Right atrium auricular region (tissue), 2 donors: ENCODE results near the gene MBD5. TPM values are rescaled to one million over a fixed set of nuclear protein-coding genes. Genes with fewer than 3 reads are reported as not detected.

Experiments used
- DNase-seq: peaks from one replicate; pipeline ENCODE4 v3.0.0-alpha.2; 2019; ENCODE audit warnings: low spot score
- H3K27ac ChIP-seq, 2 donors: fragments of 200-600 bp; sonication (generic); 1 replicate in 1 of 2; 2 replicates in 1 of 2; pipeline ENCODE4 v1.5.1; 2016 to 2019
- H3K27me3 ChIP-seq, 2 donors: fragments of 200-600 bp; sonication (generic); one replicate each; pipeline versions ENCODE4 v1.5.1 to v1.6.0; 2017 to 2019
- H3K36me3 ChIP-seq: fragments of 200-600 bp; sonication (generic); one replicate; pipeline ENCODE4 v1.5.1; 2016
- H3K4me1 ChIP-seq, 2 donors: fragments of 200-600 bp; sonication (generic); one replicate each; pipeline versions ENCODE4 v1.5.1 to v1.6.0; 2017 to 2019
- H3K4me3 ChIP-seq, 2 donors: fragments of 200-600 bp; sonication (generic); 1 replicate in 1 of 2; 2 replicates in 1 of 2; pipeline ENCODE4 v1.5.1; 2017 to 2019; ENCODE audit warnings: mild to moderate bottlenecking in 1 of 2, moderate library complexity in 1 of 2
- H3K9me3 ChIP-seq, 2 donors: fragments of 200-600 bp; sonication (generic); one replicate each; pipeline ENCODE4 v1.5.1; 2019
- CTCF ChIP-seq, 2 donors: fragments of 200-600 bp; sonication (generic); IDR thresholded peaks; one replicate each; pipeline ENCODE4 v1.5.1; 2019; ENCODE audit warnings: antibody characterized with exemption in 2 of 2
- total RNA-seq, 2 donors: library from RNA; depleted of rRNA; stranded (reverse); fragments of >200 nt; gene quantifications; one replicate each; pipeline ENCODE4 v1.1.0, GENCODE V29; 2016

Gene MBD5
- total RNA-seq, 2 donors from 2014 or later, result 14.5 to 22.8 TPM

- Histone ChIP-seq H3K4me1 (no peaks in the 10 kb centered on the region), H3K9me3 (no peaks in the 10 kb centered on the region), H3K36me3 (no peaks in the 10 kb centered on the region), H3K4me3 (no peak overlapping the region), H3K27ac (no peak overlapping the region), H3K27me3 (no peaks in the 10 kb centered on the region)
- TF ChIP-seq CTCF (IDR thresholded peaks at IDR 0.05), result no peak
- DNase-seq, result no peak
These were observed 103.4 kb downstream of the MBD5 start for GRCh38 chr2:148124271-148124670.

GRCh38 chr2:148130581-148130980 lies 109.7 kb downstream of the MBD5 start:
- Histone ChIP-seq H3K27ac (no peak overlapping the region), H3K4me3 (no peak overlapping the region), H3K36me3 (no peaks in the 10 kb centered on the region), H3K27me3 (no peaks in the 10 kb centered on the region), H3K4me1 (no peaks in the 10 kb centered on the region), H3K9me3 (no peaks in the 10 kb centered on the region)
- no peak for DNase-seq
- no peak for TF ChIP-seq CTCF (IDR thresholded peaks at IDR 0.05)

GRCh38 chr2:148132412-148132811 lies 111.5 kb downstream of the MBD5 start:
- Histone ChIP-seq H3K4me1 (no peaks in the 10 kb centered on the region), H3K9me3 (no peaks in the 10 kb centered on the region), H3K36me3 (no peaks in the 10 kb centered on the region), H3K27ac (no peak overlapping the region), H3K27me3 (no peaks in the 10 kb centered on the region), H3K4me3 (no peak overlapping the region)
- no peak for TF ChIP-seq CTCF (IDR thresholded peaks at IDR 0.05)
- DNase-seq, result no peak

- Histone ChIP-seq H3K36me3 (no peaks in the 10 kb centered on the region), H3K27ac (no peak overlapping the region), H3K4me1 (no peaks in the 10 kb centered on the region), H3K27me3 (no peaks in the 10 kb centered on the region), H3K4me3 (no peak overlapping the region), H3K9me3 (no peaks in the 10 kb centered on the region)
- no peak for TF ChIP-seq CTCF (IDR thresholded peaks at IDR 0.05)
- no peak for DNase-seq
These were observed 114.8 kb downstream of the MBD5 start for GRCh38 chr2:148135705-148136104.

GRCh38 chr2:148136441-148136840 lies 115.5 kb downstream of the MBD5 start:
- no peak overlapping the region for H3K27ac ChIP-seq
- no peak for DNase-seq
- no peak overlapping the region for H3K4me3 ChIP-seq
- H3K4me1 ChIP-seq, result no peaks in the 10 kb centered on the region
- TF ChIP-seq CTCF (IDR thresholded peaks at IDR 0.05), result no peak
- no peaks in the 10 kb centered on the region for H3K9me3 ChIP-seq
- H3K27me3 ChIP-seq, result no peaks in the 10 kb centered on the region
- H3K36me3 ChIP-seq, result no peaks in the 10 kb centered on the region

GRCh38 chr2:148161909-148162435 lies 141.1 kb downstream of the MBD5 start:
- Histone ChIP-seq H3K27ac (no peak overlapping the region), H3K27me3 (no peaks in the 10 kb centered on the region), H3K4me1 (no peaks in the 10 kb centered on the region), H3K36me3 (no peaks in the 10 kb centered on the region), H3K9me3 (no peaks in the 10 kb centered on the region), H3K4me3 (no peak overlapping the region)
- no peak for TF ChIP-seq CTCF (IDR thresholded peaks at IDR 0.05)
- DNase-seq, result no peak
